ENCODE measurements around the gene PDE7B.

PDE7B gene

DNA sequence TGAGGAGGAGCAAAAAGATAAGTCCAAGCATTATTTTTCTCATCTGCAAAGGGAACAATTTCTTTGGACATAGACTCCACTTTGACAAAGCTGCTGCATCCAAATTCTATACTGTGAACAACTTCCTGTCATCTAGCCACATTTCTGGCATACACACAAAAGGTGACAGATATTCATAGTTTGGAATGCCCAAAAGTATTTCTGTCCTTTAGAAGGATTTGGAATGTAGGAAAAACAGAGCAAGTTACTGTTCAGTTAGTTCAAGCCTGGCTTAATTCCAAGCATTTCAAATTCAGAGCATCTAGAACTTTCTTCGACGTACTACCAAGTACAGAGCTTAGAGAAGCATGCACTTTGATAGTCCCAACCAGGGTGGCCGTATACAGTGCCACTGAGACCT, 134.0 kb downstream of the PDE7B start:
- Histone ChIP-seq H3K27ac (replicated peaks) (no peak overlapping the region), H3K27me3 (ENCODE audit: insufficient read depth, poor library complexity, severe bottlenecking) (no peaks in the 10 kb centered on the region), H3K4me3 (replicated peaks; ENCODE audit: insufficient read depth, low read length) (no peak overlapping the region)
- no peak for TF ChIP-seq GABPA (IDR thresholded peaks at IDR 0.05; ENCODE audit: low read depth)
- TF ChIP-seq, protein P1, sequence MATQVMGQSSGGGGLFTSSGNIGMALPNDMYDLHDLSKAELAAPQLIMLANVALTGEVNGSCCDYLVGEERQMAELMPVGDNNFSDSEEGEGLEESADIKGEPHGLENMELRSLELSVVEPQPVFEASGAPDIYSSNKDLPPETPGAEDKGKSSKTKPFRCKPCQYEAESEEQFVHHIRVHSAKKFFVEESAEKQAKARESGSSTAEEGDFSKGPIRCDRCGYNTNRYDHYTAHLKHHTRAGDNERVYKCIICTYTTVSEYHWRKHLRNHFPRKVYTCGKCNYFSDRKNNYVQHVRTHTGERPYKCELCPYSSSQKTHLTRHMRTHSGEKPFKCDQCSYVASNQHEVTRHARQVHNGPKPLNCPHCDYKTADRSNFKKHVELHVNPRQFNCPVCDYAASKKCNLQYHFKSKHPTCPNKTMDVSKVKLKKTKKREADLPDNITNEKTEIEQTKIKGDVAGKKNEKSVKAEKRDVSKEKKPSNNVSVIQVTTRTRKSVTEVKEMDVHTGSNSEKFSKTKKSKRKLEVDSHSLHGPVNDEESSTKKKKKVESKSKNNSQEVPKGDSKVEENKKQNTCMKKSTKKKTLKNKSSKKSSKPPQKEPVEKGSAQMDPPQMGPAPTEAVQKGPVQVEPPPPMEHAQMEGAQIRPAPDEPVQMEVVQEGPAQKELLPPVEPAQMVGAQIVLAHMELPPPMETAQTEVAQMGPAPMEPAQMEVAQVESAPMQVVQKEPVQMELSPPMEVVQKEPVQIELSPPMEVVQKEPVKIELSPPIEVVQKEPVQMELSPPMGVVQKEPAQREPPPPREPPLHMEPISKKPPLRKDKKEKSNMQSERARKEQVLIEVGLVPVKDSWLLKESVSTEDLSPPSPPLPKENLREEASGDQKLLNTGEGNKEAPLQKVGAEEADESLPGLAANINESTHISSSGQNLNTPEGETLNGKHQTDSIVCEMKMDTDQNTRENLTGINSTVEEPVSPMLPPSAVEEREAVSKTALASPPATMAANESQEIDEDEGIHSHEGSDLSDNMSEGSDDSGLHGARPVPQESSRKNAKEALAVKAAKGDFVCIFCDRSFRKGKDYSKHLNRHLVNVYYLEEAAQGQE (IDR thresholded peaks at IDR 0.05; ENCODE audit: insufficient replicate concordance, low read depth) = no peak
- no peak for TF ChIP-seq SPI1 (IDR thresholded peaks at IDR 0.05; ENCODE audit: borderline replicate concordance, low read depth)
- TF ChIP-seq, protein P2, sequence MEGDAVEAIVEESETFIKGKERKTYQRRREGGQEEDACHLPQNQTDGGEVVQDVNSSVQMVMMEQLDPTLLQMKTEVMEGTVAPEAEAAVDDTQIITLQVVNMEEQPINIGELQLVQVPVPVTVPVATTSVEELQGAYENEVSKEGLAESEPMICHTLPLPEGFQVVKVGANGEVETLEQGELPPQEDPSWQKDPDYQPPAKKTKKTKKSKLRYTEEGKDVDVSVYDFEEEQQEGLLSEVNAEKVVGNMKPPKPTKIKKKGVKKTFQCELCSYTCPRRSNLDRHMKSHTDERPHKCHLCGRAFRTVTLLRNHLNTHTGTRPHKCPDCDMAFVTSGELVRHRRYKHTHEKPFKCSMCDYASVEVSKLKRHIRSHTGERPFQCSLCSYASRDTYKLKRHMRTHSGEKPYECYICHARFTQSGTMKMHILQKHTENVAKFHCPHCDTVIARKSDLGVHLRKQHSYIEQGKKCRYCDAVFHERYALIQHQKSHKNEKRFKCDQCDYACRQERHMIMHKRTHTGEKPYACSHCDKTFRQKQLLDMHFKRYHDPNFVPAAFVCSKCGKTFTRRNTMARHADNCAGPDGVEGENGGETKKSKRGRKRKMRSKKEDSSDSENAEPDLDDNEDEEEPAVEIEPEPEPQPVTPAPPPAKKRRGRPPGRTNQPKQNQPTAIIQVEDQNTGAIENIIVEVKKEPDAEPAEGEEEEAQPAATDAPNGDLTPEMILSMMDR (IDR thresholded peaks at IDR 0.05; ENCODE audit: insufficient read depth, low read length) = no peak
- TF ChIP-seq POLR2AphosphoS5 (IDR thresholded peaks at IDR 0.05; ENCODE audit: low read depth) = no peak
- DNase-seq (ENCODE audit: low read depth in 1 of 2, low spot score in 1 of 2) = no peak

DNA sequence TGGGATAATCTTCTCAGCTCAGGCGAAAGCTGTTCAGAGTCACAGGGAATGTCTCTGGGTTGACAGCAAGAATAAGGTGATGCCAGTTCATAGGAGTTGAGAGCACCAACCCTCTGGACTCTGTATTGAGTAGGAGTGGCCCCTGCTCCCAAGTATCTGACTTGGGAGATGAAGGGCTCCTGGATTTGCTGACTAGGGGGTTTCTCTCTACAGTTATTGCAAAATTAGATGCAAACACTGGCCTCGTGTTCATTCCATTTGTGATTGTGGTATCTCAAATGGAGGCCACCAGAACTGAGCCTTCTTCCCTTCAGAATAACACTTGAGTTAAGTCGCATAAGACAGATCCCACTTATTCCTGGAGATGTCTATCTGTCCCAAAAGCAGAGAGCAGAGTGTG, 135.7 kb downstream of the PDE7B start:
- H3K4me3 ChIP-seq (replicated peaks; ENCODE audit: insufficient read depth, low read length) = no peak overlapping the region
- TF ChIP-seq GABPA (IDR thresholded peaks at IDR 0.05; ENCODE audit: low read depth) (no peak), POLR2AphosphoS5 (IDR thresholded peaks at IDR 0.05; ENCODE audit: low read depth) (no peak), SPI1 (IDR thresholded peaks at IDR 0.05; ENCODE audit: borderline replicate concordance, low read depth) (no peak)
- TF ChIP-seq, protein P2 (IDR thresholded peaks at IDR 0.05; ENCODE audit: insufficient read depth, low read length) = no peak
- TF ChIP-seq, protein P1 (IDR thresholded peaks at IDR 0.05; ENCODE audit: insufficient replicate concordance, low read depth) = no peak
- H3K27me3 ChIP-seq (ENCODE audit: insufficient read depth, poor library complexity, severe bottlenecking) = no peaks in the 10 kb centered on the region
- H3K27ac ChIP-seq (replicated peaks) = no peak overlapping the region
- no peak for DNase-seq (ENCODE audit: low read depth in 1 of 2, low spot score in 1 of 2)

DNA sequence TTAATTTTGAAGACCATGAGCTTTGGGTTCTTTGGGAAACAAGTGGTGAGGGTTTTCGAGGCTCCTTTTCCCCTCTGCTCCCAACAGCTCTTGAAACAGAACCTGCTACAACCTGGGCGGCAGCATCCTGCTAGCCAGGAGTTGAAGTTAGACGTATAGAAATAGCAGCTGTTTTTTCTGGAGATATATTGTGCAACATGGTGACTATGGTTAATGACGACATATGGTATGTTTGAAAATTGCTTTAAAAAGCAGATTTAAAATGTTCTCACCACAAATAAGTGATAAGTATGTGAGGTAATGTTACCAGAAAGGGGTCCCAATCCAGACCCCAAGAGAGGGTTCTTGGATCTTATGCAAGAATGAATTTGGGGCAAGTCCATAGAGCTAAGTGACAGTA, 138.9 kb downstream of the PDE7B start:
- Histone ChIP-seq H3K4me3 (replicated peaks; ENCODE audit: insufficient read depth, low read length) (no peak overlapping the region), H3K27ac (replicated peaks) (no peak overlapping the region), H3K27me3 (ENCODE audit: insufficient read depth, poor library complexity, severe bottlenecking) (no peaks in the 10 kb centered on the region)
- peak in 1 of 2 experiments; percentile 47 for DNase-seq (ENCODE audit: low read depth in 1 of 2, low spot score in 1 of 2)
- TF ChIP-seq POLR2AphosphoS5 (IDR thresholded peaks at IDR 0.05; ENCODE audit: low read depth) = no peak
- TF ChIP-seq GABPA (IDR thresholded peaks at IDR 0.05; ENCODE audit: low read depth) = no peak
- TF ChIP-seq SPI1 (IDR thresholded peaks at IDR 0.05; ENCODE audit: borderline replicate concordance, low read depth) = no peak
- TF ChIP-seq, protein P1 (IDR thresholded peaks at IDR 0.05; ENCODE audit: insufficient replicate concordance, low read depth) = no peak
